Measurements from ENCODE around the gene GLRX3. TPM values are rescaled to one million over a fixed set of nuclear protein-coding genes. Genes with fewer than 3 reads are reported as not detected.

GLRX3 gene
- total RNA-seq, 1 donor from 2014 or later: 45.9 TPM

- no peaks in the 10 kb centered on the region for H3K9me3 ChIP-seq
- H3K36me3 ChIP-seq: no peaks in the 10 kb centered on the region
- H3K4me3 ChIP-seq: no peak overlapping the region
- H3K27me3 ChIP-seq (ENCODE audit: low read depth): no peaks in the 10 kb centered on the region
- no peak for ATAC-seq
- intact Hi-C loops (cut with DNase I): no loop called here
- H3K4me1 ChIP-seq: no peaks in the 10 kb centered on the region
- H3K27ac ChIP-seq: no peak overlapping the region
- DNase-seq: no peak
- no peak for TF ChIP-seq CTCF (IDR thresholded peaks at IDR 0.05)
These were observed 79.7 kb downstream of the GLRX3 start for GRCh38 chr10:130215931-130216231.

- H3K36me3 ChIP-seq: no peaks in the 10 kb centered on the region
- ATAC-seq: no peak
- no peak overlapping the region for H3K4me3 ChIP-seq
- intact Hi-C loops (cut with DNase I): no loop called here
- no peaks in the 10 kb centered on the region for H3K27me3 ChIP-seq (ENCODE audit: low read depth)
- no peak overlapping the region for H3K27ac ChIP-seq
- DNase-seq: no peak
- no peaks in the 10 kb centered on the region for H3K9me3 ChIP-seq
- no peak for TF ChIP-seq CTCF (IDR thresholded peaks at IDR 0.05)
- no peaks in the 10 kb centered on the region for H3K4me1 ChIP-seq
These were observed 82.0 kb downstream of the GLRX3 start for GRCh38 chr10:130218181-130218641.

- intact Hi-C loops (cut with DNase I): no loop called here
- Histone ChIP-seq H3K4me3 (no peak overlapping the region), H3K4me1 (no peaks in the 10 kb centered on the region), H3K27ac (no peak overlapping the region), H3K9me3 (no peaks in the 10 kb centered on the region), H3K27me3 (ENCODE audit: low read depth) (no peaks in the 10 kb centered on the region), H3K36me3 (no peaks in the 10 kb centered on the region)
- no peak for TF ChIP-seq CTCF (IDR thresholded peaks at IDR 0.05)
- no peak for DNase-seq
- ATAC-seq: no peak
These were observed 82.7 kb downstream of the GLRX3 start for GRCh38 chr10:130218936-130219335.

- ATAC-seq: no peak
- no peaks in the 10 kb centered on the region for H3K9me3 ChIP-seq
- H3K36me3 ChIP-seq: no peaks in the 10 kb centered on the region
- H3K4me1 ChIP-seq: no peaks in the 10 kb centered on the region
- intact Hi-C loops (cut with DNase I): no loop called here
- H3K27ac ChIP-seq: no peak overlapping the region
- TF ChIP-seq CTCF (IDR thresholded peaks at IDR 0.05): no peak
- H3K27me3 ChIP-seq (ENCODE audit: low read depth): no peaks in the 10 kb centered on the region
- H3K4me3 ChIP-seq: no peak overlapping the region
- DNase-seq: no peak
These were observed 84.3 kb downstream of the GLRX3 start for GRCh38 chr10:130220251-130221185.

GRCh38 chr10:130221456-130222375 is 85.5 kb downstream of the GLRX3 start:
- no peak for TF ChIP-seq CTCF (IDR thresholded peaks at IDR 0.05)
- no peak for DNase-seq
- Histone ChIP-seq H3K4me1 (no peaks in the 10 kb centered on the region), H3K27me3 (ENCODE audit: low read depth) (no peaks in the 10 kb centered on the region), H3K36me3 (no peaks in the 10 kb centered on the region), H3K4me3 (no peak overlapping the region), H3K27ac (no peak overlapping the region), H3K9me3 (no peaks in the 10 kb centered on the region)
- ATAC-seq: no peak
- intact Hi-C loops (cut with DNase I): no loop called here
